ENCODE data around the gene MILR1. TPM values are rescaled to one million over a fixed set of nuclear protein-coding genes. Genes with fewer than 3 reads are reported as not detected.

The MILR1 gene
- polyA plus RNA-seq, 6 donors from 2014 or later: 5.7 to 52.7 (median 15.9) TPM

Other genes with a start within 250 kb of the MILR1 start
- gene TEX2, start 185.9 kb upstream of the MILR1 start, polyA plus RNA-seq (ENCODE audit: low read depth in 6 of 6): 1 to 10 TPM; 1.1 to 5.2 (median 3.8) TPM
- 10 to 100 TPM; 54.3 to 82.5 (median 70.0) TPM for gene PECAM1, start 58.3 kb upstream of the MILR1 start, polyA plus RNA-seq (ENCODE audit: low read depth in 6 of 6)
- gene POLG2, start 47.9 kb downstream of the MILR1 start, polyA plus RNA-seq (ENCODE audit: low read depth in 6 of 6): 10 to 100 TPM in 3 of 6 donors, 1 to 10 TPM in 3; 8.5 to 14.1 (median 9.9) TPM
- gene DDX5, start 57.2 kb downstream of the MILR1 start, polyA plus RNA-seq (ENCODE audit: low read depth in 6 of 6): 1,000 to 10,000 TPM; 1,301 to 1,824 (median 1,519) TPM
- gene CEP95, start 57.9 kb downstream of the MILR1 start, polyA plus RNA-seq (ENCODE audit: low read depth in 6 of 6): 10 to 100 TPM; 11.8 to 21.2 (median 14.7) TPM
- 10 to 100 TPM in 3 of 6 donors, 1 to 10 TPM in 3; 6.9 to 12.8 (median 10.3) TPM for gene SMURF2, start 213.2 kb downstream of the MILR1 start, polyA plus RNA-seq (ENCODE audit: low read depth in 6 of 6)

Measured in naive B cell (primary cell).